Thoracic aorta (tissue), 2 donors: ENCODE data around the gene NRXN3. TPM values are rescaled to one million over a fixed set of nuclear protein-coding genes. Genes with fewer than 3 reads are reported as not detected.

ENCODE experiments used
- ATAC-seq: fragments of 150-250 bp; one replicate; pipeline ENCODE4 v1.8.0; 2017; ENCODE audit warnings: low read depth; ENCODE audit not compliant: insufficient number of reproducible peaks, low FRiP score
- DNase-seq: peaks from one replicate; pipeline ENCODE4 v3.0.0-alpha.2; 2020; ENCODE audit warnings: low spot score
- H3K27ac ChIP-seq, 2 donors: fragments of 200-600 bp; sonication (generic); 1 replicate in 1 of 2; 2 replicates in 1 of 2; pipeline ENCODE4 v1.5.1; 2016; ENCODE audit warnings: mild to moderate bottlenecking in 2 of 2, moderate library complexity in 2 of 2
- H3K27me3 ChIP-seq: fragments of 200-600 bp; sonication (generic); replicated peaks from 2 replicates; pipeline ENCODE4 v1.6.0; 2016; ENCODE audit warnings: mild to moderate bottlenecking; ENCODE audit not compliant: insufficient read depth
- H3K36me3 ChIP-seq: fragments of 200-600 bp; sonication (generic); one replicate; pipeline ENCODE4 v1.5.1; 2016
- H3K4me1 ChIP-seq, 2 donors: fragments of 200-600 bp; sonication (generic); 1 replicate in 1 of 2; 2 replicates in 1 of 2; pipeline versions ENCODE4 v1.5.1 to v1.6.0; 2016; ENCODE audit warnings: low read depth in 2 of 2, mild to moderate bottlenecking in 1 of 2; ENCODE audit not compliant: control insufficient read depth in 1 of 2
- H3K4me3 ChIP-seq: fragments of 200-600 bp; sonication (generic); 2 replicates; pipeline ENCODE4 v1.5.1; 2016; ENCODE audit warnings: mild to moderate bottlenecking
- H3K9me3 ChIP-seq: fragments of 200-600 bp; sonication (generic); 2 replicates; pipeline ENCODE4 v1.5.1; 2016
- CTCF ChIP-seq: fragments of 200-600 bp; sonication (generic); IDR thresholded peaks from one replicate; pipeline ENCODE4 v1.5.1; 2019; ENCODE audit warnings: antibody characterized with exemption
- total RNA-seq, 2 donors: library from RNA; depleted of rRNA; stranded (reverse); fragments of >200 nt; gene quantifications; one replicate each; pipeline versions ENCODE4 v1.1.0 to v1.2.3, GENCODE V29; 2016

NRXN3 gene
- total RNA-seq, 2 donors from 2014 or later: 5.6 to 33.3 TPM

- no peak for ATAC-seq
- H3K4me1 ChIP-seq: no peaks in the 10 kb centered on the region
- H3K27me3 ChIP-seq: no peaks in the 10 kb centered on the region
- H3K9me3 ChIP-seq: no peaks in the 10 kb centered on the region
- no peak overlapping the region for H3K27ac ChIP-seq
- no peak for DNase-seq
- H3K36me3 ChIP-seq: no peaks in the 10 kb centered on the region
- TF ChIP-seq CTCF: no peak
- H3K4me3 ChIP-seq: no peak overlapping the region
Observed at GRCh38 chr14:79704041-79704807, 1534.1 kb downstream of the NRXN3 start.

GRCh38 chr14:79705126-79705894, 1535.1 kb downstream of the NRXN3 start:
- TF ChIP-seq CTCF: no peak
- Histone ChIP-seq H3K36me3 (no peaks in the 10 kb centered on the region), H3K27ac (no peak overlapping the region), H3K4me3 (no peak overlapping the region), H3K4me1 (no peaks in the 10 kb centered on the region), H3K27me3 (no peaks in the 10 kb centered on the region), H3K9me3 (no peaks in the 10 kb centered on the region)
- DNase-seq (no peak), ATAC-seq (no peak)

GRCh38 chr14:79706382-79706781, 1536.2 kb downstream of the NRXN3 start:
- Histone ChIP-seq H3K9me3 (no peaks in the 10 kb centered on the region), H3K4me1 (no peaks in the 10 kb centered on the region), H3K4me3 (no peak overlapping the region), H3K36me3 (no peaks in the 10 kb centered on the region), H3K27ac (no peak overlapping the region), H3K27me3 (no peaks in the 10 kb centered on the region)
- no peak for ATAC-seq
- no peak for TF ChIP-seq CTCF
- DNase-seq: no peak

- no peaks in the 10 kb centered on the region for H3K9me3 ChIP-seq
- H3K27me3 ChIP-seq: no peaks in the 10 kb centered on the region
- no peak for DNase-seq
- no peak overlapping the region for H3K4me3 ChIP-seq
- no peak overlapping the region for H3K27ac ChIP-seq
- ATAC-seq: no peak
- H3K4me1 ChIP-seq: peaks cover 5% of the 10 kb centered on the region in 2 donors
- no peaks in the 10 kb centered on the region for H3K36me3 ChIP-seq
- TF ChIP-seq CTCF: no peak
Observed at GRCh38 chr14:79708426-79709388, 1538.5 kb downstream of the NRXN3 start.

- Histone ChIP-seq H3K4me3 (no peak overlapping the region), H3K4me1 (peaks cover 5% of the 10 kb centered on the region in 2 donors), H3K27ac (no peak overlapping the region), H3K9me3 (no peaks in the 10 kb centered on the region), H3K27me3 (no peaks in the 10 kb centered on the region), H3K36me3 (no peaks in the 10 kb centered on the region)
- DNase-seq: no peak
- no peak for TF ChIP-seq CTCF
- no peak for ATAC-seq
Observed at GRCh38 chr14:79709573-79709972, 1539.4 kb downstream of the NRXN3 start.
